Fibroblast of villous mesenchyme (primary cell): ENCODE results near the gene FCRL2. TPM values are rescaled to one million over a fixed set of nuclear protein-coding genes. Genes with fewer than 3 reads are reported as not detected.

Experiments used
- DNase-seq: peaks from one replicate; pipeline ENCODE4 v3.0.0-alpha.2; 2010; ENCODE audit warnings: low read depth
- H3K4me3 ChIP-seq: 2 replicates; pipeline ENCODE4 v1.5.1; 2011; ENCODE audit warnings: low read depth, mild to moderate bottlenecking, low read length
- total RNA-seq: library from RNA; depleted of rRNA; stranded (reverse); fragments of >200 nt; gene quantifications from 2 replicates; pipeline ENCODE4 v1.2.3, GENCODE V29; 2012
- TF ChIP-seq, protein P1 (sequence below): IDR thresholded peaks from 2 replicates; pipeline ENCODE4 v1.5.1; 2012; ENCODE audit warnings: low read depth, mild to moderate bottlenecking, low read length; ENCODE audit not compliant: insufficient read depth

Gene FCRL2
- total RNA-seq, 1 donor = not detected

DNA sequence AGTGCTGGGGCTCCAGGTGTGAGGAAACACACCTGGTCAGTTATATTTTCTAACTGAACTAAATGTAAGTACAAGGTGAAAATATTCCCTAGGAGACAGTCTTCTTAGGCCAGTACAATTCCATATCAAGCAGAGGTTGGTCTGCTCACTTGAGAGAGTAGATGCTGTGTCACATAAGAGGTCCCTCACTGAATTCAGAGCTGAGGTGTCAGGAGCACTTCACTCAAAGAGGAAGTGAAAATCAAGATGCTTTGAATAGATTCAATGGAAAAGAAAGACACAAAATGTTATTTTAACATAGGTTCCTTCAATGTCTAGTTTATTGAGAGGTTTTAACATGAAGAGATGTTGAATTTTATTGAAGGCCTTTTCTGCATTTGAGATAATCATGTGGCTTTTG is 72.1 kb downstream of the FCRL2 start:
- H3K4me3 ChIP-seq = no peak overlapping the region
- no peak for DNase-seq
- TF ChIP-seq, protein P1, sequence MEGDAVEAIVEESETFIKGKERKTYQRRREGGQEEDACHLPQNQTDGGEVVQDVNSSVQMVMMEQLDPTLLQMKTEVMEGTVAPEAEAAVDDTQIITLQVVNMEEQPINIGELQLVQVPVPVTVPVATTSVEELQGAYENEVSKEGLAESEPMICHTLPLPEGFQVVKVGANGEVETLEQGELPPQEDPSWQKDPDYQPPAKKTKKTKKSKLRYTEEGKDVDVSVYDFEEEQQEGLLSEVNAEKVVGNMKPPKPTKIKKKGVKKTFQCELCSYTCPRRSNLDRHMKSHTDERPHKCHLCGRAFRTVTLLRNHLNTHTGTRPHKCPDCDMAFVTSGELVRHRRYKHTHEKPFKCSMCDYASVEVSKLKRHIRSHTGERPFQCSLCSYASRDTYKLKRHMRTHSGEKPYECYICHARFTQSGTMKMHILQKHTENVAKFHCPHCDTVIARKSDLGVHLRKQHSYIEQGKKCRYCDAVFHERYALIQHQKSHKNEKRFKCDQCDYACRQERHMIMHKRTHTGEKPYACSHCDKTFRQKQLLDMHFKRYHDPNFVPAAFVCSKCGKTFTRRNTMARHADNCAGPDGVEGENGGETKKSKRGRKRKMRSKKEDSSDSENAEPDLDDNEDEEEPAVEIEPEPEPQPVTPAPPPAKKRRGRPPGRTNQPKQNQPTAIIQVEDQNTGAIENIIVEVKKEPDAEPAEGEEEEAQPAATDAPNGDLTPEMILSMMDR = no peak

DNA sequence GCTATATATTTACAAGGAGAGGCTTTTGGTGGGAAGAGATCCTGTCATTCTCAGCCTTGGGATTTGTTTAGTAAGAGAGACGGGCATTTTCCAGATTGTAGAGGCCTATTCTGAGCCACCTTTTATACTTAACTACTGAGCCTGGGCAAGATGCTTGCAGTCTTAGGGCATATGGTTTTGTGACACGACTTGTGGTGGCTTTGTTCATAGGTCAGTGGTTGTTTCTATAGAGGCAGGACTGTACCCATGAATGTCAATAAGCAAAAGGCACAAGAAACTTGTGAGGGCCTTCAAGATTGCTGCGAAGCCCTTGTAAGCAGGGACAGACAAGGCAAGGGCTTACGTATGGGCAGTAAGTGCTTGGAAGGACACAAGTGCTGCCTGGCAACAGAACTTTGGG is 73.0 kb downstream of the FCRL2 start:
- TF ChIP-seq, protein P1 = no peak
- no peak for DNase-seq
- H3K4me3 ChIP-seq = no peak overlapping the region

DNA sequence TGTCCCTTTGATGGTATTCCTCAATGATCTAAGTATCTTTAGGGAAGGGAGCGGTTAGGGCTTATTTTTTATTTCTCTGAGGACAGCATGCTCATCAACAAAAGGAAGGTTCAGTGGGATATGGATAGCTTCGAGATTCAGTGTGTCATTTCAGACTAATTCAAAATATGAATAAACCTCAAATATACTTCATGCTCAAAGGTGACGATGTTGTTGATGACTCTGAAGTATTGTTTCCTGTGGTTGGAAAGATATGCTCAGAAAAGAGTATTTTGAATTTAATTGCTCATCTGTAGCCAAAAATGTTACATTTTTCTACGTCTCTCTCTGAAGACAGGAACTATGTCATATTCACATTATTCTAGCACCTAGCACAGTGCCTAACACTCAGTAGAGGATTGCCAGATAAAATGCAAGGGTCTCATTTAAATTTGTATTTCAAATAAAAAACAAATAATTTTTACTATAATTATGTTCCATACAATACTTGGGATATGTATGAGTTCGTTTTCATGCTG is 74.6 kb downstream of the FCRL2 start:
- DNase-seq = no peak
- TF ChIP-seq, protein P1 = no peak
- no peak overlapping the region for H3K4me3 ChIP-seq

DNA sequence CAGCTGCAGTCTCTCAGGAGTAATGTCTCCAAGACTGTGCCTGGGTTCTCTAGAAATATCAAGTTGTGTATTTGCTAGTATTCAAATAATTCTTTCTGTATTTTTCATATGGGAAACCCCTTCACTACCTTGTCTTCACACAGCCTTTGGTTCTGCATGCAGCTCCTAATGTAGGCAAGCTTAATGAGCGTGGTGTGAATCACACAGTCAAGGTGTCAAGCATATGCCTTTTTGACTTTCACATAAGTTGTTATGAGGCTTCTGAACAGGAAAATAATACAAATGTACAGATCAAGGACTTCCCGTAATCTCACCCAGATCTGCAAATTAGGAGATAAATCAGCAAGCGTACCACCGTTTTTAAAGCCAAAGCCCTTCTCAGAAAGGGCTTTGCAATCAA is 76.2 kb downstream of the FCRL2 start, which contains the start of gene FCRL3:
TSS of gene FCRL3 (minus strand) at position 38 of the 400 bp plus-strand sequence. CDS start 280 bp downstream, outside the sequence.
- TF ChIP-seq, protein P1 = no peak

DNA sequence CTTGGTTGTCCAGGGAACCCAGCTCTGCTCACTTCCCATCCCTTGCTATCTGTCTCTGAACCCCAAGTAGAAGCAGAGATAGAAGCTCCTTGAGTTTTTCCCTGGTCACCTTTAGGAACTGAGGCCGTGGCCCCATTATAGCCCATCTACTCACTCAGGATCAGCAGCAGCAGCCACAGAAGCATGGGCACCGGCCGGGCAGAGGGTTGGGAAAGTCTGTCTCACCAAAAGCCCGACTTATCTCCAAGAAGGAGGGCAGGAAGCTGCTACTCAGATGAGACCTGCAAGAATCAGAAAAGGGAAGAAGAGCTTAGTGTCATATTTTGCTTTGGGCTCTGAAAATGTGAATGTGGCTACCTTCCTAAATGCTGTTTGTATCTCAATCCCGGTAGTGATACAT is 76.6 kb downstream of the FCRL2 start:
- H3K4me3 ChIP-seq = no peak overlapping the region
- DNase-seq = no peak
- TF ChIP-seq, protein P1 = no peak

More for the DNA sequence above, 76.2 kb downstream of the FCRL2 start, which contains the start of gene FCRL3:
- H3K4me3 ChIP-seq = no peak within 1 kb of the TSS
- no peak for DNase-seq

DNA sequence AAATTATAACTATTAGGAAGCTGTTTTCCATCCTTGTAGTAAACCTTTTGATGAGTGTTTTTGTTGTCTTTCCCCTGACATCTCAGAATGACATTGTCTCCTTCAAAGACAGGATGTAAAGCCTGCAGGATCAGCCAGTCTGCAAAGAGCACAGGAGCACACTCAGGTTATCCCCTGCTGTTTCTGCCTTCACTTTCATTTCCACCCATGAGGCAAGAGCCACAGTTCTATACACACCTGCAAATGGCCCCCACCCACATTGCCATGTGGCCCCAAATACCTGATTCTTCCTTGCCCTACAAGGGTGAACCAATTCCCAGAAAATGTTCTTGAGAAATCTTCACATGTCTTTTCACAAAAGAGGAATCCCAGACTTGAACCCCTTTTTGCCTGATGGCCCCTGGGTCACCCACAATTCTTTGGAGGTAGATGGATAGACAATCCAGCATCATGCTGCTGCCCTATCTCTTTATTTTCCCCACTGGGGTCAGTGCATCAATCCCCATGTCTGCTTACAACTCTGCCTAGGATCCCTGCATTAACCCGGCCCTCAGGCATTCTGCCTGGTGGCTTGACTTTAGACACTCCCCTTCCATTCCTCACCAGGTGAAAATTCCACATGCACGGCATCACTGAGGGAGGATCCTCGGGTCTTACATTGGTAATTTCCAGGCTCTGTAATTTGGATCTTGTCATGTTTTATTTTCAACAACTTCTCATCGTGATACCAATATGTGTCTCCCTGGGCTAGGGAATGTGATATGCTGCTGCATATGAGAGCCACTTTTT is 79.0 kb downstream of the FCRL2 start:
- DNase-seq = no peak
- TF ChIP-seq, protein P1 = no peak
- H3K4me3 ChIP-seq = no peak overlapping the region
